Measurements from ENCODE around the gene ADCY4. TPM values are rescaled to one million over a fixed set of nuclear protein-coding genes. Genes with fewer than 3 reads are reported as not detected.

The ADCY4 gene
- total and polyA plus RNA-seq, 2 of the 8 experiments (the other 6 are each of a cell fraction or from before 2014, with no cell fraction given), result 0.27 to 0.35 TPM

GRCh38 chr14:24289649-24290280 lies 45.1 kb downstream of the ADCY4 start (continued):
- TF ChIP-seq SP2 (IDR thresholded peaks at IDR 0.05; ENCODE audit: low read length), result no peak
- TF ChIP-seq SIX5 (IDR thresholded peaks at IDR 0.05; ENCODE audit: low read depth, low read length), result no peak
- TF ChIP-seq BRCA1 (IDR thresholded peaks at IDR 0.05; ENCODE audit: low read depth, low read length), result no peak
- TF ChIP-seq SP4 (IDR thresholded peaks at IDR 0.05; ENCODE audit: low read length), result no peak
- TF ChIP-seq RBBP5 (IDR thresholded peaks at IDR 0.05; ENCODE audit: borderline replicate concordance, low read depth, low read length), result no peak
- TF ChIP-seq EGR1 (IDR thresholded peaks at IDR 0.05; ENCODE audit: borderline replicate concordance, low read depth, low read length), result no peak
